Trophoblast cell (in vitro differentiated cells and primary cell): ENCODE measurements around the gene GRIK4.

Experiments
- DNase-seq, 2 donors: peaks; one replicate each; pipeline ENCODE4 v3.0.0-alpha.2; 2016
- H2AFZ ChIP-seq: 2 replicates; pipeline ENCODE4 v1.6.1; 2013; ENCODE audit warnings: low read length, moderate library complexity, mild to moderate bottlenecking; ENCODE audit not compliant: insufficient read depth, poor library complexity
- H2AK5ac ChIP-seq: 2 replicates; pipeline ENCODE4 v1.6.1; 2013; ENCODE audit warnings: mild to moderate bottlenecking, low read length
- H2BK120ac ChIP-seq: 2 replicates; pipeline ENCODE4 v1.6.1; 2013; ENCODE audit warnings: low read length, mild to moderate bottlenecking, moderate library complexity; ENCODE audit not compliant: insufficient read depth, poor library complexity
- H2BK12ac ChIP-seq: 2 replicates; pipeline ENCODE4 v1.6.1; 2013; ENCODE audit warnings: mild to moderate bottlenecking, low read length, moderate library complexity
- H2BK5ac ChIP-seq: 2 replicates; pipeline ENCODE4 v1.6.1; 2013; ENCODE audit warnings: low read length, low read depth, moderate library complexity, mild to moderate bottlenecking; ENCODE audit not compliant: poor library complexity
- H3K14ac ChIP-seq: 2 replicates; pipeline ENCODE4 v1.6.1; 2013; ENCODE audit warnings: mild to moderate bottlenecking, low read length
- H3K18ac ChIP-seq: 2 replicates; pipeline ENCODE4 v1.6.1; 2013; ENCODE audit warnings: mild to moderate bottlenecking, low read length
- H3K23ac ChIP-seq: 2 replicates; pipeline ENCODE4 v1.6.1; 2013; ENCODE audit warnings: low read length
- H3K27ac ChIP-seq: 2 replicates; pipeline ENCODE4 v1.5.1; 2013; ENCODE audit warnings: low read depth, mild to moderate bottlenecking, inconsistent platforms, low read length, moderate library complexity
- H3K27me3 ChIP-seq: 2 replicates; pipeline ENCODE4 v1.6.1; 2013; ENCODE audit warnings: inconsistent platforms, mild to moderate bottlenecking, low read length, moderate library complexity; ENCODE audit not compliant: insufficient read depth
- H3K36me3 ChIP-seq, 2 experiments: 1 replicate in 1 of 2; 2 replicates in 1 of 2; pipeline ENCODE4 v1.6.1; 2013; ENCODE audit warnings: low read length in 2 of 2, mild to moderate bottlenecking in 2 of 2, moderate library complexity in 1 of 2; ENCODE audit not compliant: insufficient read depth in 2 of 2, control insufficient read depth in 1 of 2
- H3K4ac ChIP-seq: 2 replicates; pipeline ENCODE4 v1.6.1; 2013; ENCODE audit warnings: low read depth, mild to moderate bottlenecking, low read length, moderate library complexity
- H3K4me1 ChIP-seq, 2 experiments: 1 replicate in 1 of 2; 2 replicates in 1 of 2; pipeline ENCODE4 v1.6.1; 2013; ENCODE audit warnings: low read length in 2 of 2, mild to moderate bottlenecking in 2 of 2, moderate library complexity in 1 of 2; ENCODE audit not compliant: insufficient read depth in 2 of 2, control insufficient read depth in 1 of 2
- H3K4me2 ChIP-seq: 2 replicates; pipeline ENCODE4 v1.6.1; 2013; ENCODE audit warnings: inconsistent platforms, mild to moderate bottlenecking, low read length, moderate library complexity
- H3K4me3 ChIP-seq: 2 replicates; pipeline ENCODE4 v1.5.1; 2013; ENCODE audit warnings: mild to moderate bottlenecking, low read depth, low read length, inconsistent platforms
- H3K79me1 ChIP-seq: one replicate; pipeline ENCODE4 v1.6.1; 2013; ENCODE audit warnings: low read length
- H3K79me2 ChIP-seq: 2 replicates; pipeline ENCODE4 v1.6.1; 2013; ENCODE audit warnings: low read length, mild to moderate bottlenecking; ENCODE audit not compliant: control insufficient read depth, insufficient read depth, poor library complexity
- H3K9ac ChIP-seq: 2 replicates; pipeline ENCODE4 v1.6.1; 2013; ENCODE audit warnings: mild to moderate bottlenecking, low read length
- H3K9me3 ChIP-seq: 2 replicates; pipeline ENCODE4 v1.6.1; 2013; ENCODE audit warnings: low read depth, mild to moderate bottlenecking, control low read depth, inconsistent platforms, low read length; ENCODE audit not compliant: insufficient read depth
- H4K12ac ChIP-seq: 2 replicates; pipeline ENCODE4 v1.6.1; 2013; ENCODE audit warnings: low read depth, mild to moderate bottlenecking, low read length, moderate library complexity
- H4K8ac ChIP-seq: 2 replicates; pipeline ENCODE4 v1.6.1; 2013; ENCODE audit warnings: low read depth, mild to moderate bottlenecking, low read length, moderate library complexity
- H4K91ac ChIP-seq: one replicate; pipeline ENCODE4 v1.6.1; 2013; ENCODE audit warnings: low read depth, mild to moderate bottlenecking, low read length, moderate library complexity
- WGBS: extraction: QIAGEN DNeasy Blood & Tissue Kit; methylation state at CpG from one replicate; pipeline ENCODE4 v1.1.7; 2013; ENCODE audit warnings: missing lambda C conversion rate; ENCODE audit not compliant: insufficient read length, insufficient coverage; ENCODE audit errors: extremely low coverage; 5-methylcytosine and 5-hydroxymethylcytosine counted together

GRIK4 gene

DNA sequence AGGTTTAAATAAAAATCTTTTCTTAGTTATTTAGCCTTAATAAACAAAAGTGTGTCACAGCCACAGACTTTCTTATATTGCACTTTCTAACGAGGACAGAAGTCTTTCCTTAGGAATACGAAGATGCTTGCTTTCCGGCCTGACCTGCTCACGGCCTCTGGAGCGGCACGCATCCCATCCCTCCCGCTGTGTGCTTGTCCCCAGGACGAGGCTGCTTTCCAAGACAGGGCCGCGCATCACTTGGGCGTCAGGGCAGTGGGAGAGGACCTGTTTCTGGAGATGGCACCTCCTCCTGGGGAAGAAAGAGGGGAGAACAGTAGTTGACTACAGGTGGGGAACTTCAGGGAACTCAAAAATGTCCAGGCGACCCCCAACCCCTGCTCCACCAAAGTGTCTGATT lies 26.4 kb downstream of the GRIK4 start:
- H3K79me2 ChIP-seq = no peaks in the 10 kb centered on the region
- DNase-seq = no peak
- H4K91ac ChIP-seq = no peak overlapping the region
- H3K4me1 ChIP-seq = peaks cover 0 to 3% of the 10 kb centered on the region in 2 experiments
- H3K27me3 ChIP-seq = no peaks in the 10 kb centered on the region
- H4K8ac ChIP-seq = no peak overlapping the region
- H2BK5ac ChIP-seq = no peak overlapping the region
- H2BK12ac ChIP-seq = no peak overlapping the region
- no peak overlapping the region for H2AK5ac ChIP-seq
- H3K79me1 ChIP-seq = no peaks in the 10 kb centered on the region
- no peak overlapping the region for H3K23ac ChIP-seq
- no CpG with 5 or more reads among the region's 12 CpGs for WGBS
- H3K9ac ChIP-seq = no peak overlapping the region
- no peaks in the 10 kb centered on the region for H3K36me3 ChIP-seq
- H3K4ac ChIP-seq = no peak overlapping the region
- H3K9me3 ChIP-seq = no peaks in the 10 kb centered on the region
- H2AFZ ChIP-seq = no peak overlapping the region
- H3K4me3 ChIP-seq = no peak overlapping the region
- no peak overlapping the region for H3K27ac ChIP-seq
- no peak overlapping the region for H2BK120ac ChIP-seq
- H4K12ac ChIP-seq = no peak overlapping the region
- no peak overlapping the region for H3K14ac ChIP-seq
- no peak overlapping the region for H3K4me2 ChIP-seq
- H3K18ac ChIP-seq = no peak overlapping the region

- Histone ChIP-seq H2BK5ac (no peak overlapping the region), H2BK12ac (no peak overlapping the region), H3K4me3 (no peak overlapping the region), H4K91ac (no peak overlapping the region), H4K8ac (no peak overlapping the region), H3K27me3 (no peaks in the 10 kb centered on the region), H3K9me3 (no peaks in the 10 kb centered on the region), H4K12ac (no peak overlapping the region), H2AFZ (no peak overlapping the region), H3K27ac (no peak overlapping the region), H3K14ac (no peak overlapping the region), H3K79me1 (no peaks in the 10 kb centered on the region), H3K4me2 (no peak overlapping the region), H3K36me3 (no peaks in the 10 kb centered on the region), H3K4ac (no peak overlapping the region), H3K9ac (no peak overlapping the region), H3K18ac (no peak overlapping the region), H2AK5ac (no peak overlapping the region), H3K4me1 (peaks cover 0 to 3% of the 10 kb centered on the region in 2 experiments), H3K79me2 (no peaks in the 10 kb centered on the region), H3K23ac (no peak overlapping the region), H2BK120ac (no peak overlapping the region)
- no peak for DNase-seq
- no CpG with 5 or more reads among the region's 2 CpGs for WGBS
These were observed 27.2 kb downstream of the GRIK4 start for GRCh38 chr11:120538707-120539106.

GRCh38 chr11:120539667-120540369 lies 28.3 kb downstream of the GRIK4 start:
- no peak overlapping the region for H3K4ac ChIP-seq
- H2AK5ac ChIP-seq = no peak overlapping the region
- no peaks in the 10 kb centered on the region for H3K79me2 ChIP-seq
- no peak overlapping the region for H2BK5ac ChIP-seq
- H3K4me1 ChIP-seq = peaks cover 0 to 3% of the 10 kb centered on the region in 2 experiments
- no peak for DNase-seq
- H3K27ac ChIP-seq = no peak overlapping the region
- H4K8ac ChIP-seq = no peak overlapping the region
- H3K27me3 ChIP-seq = no peaks in the 10 kb centered on the region
- H3K18ac ChIP-seq = no peak overlapping the region
- no peak overlapping the region for H2AFZ ChIP-seq
- H4K12ac ChIP-seq = no peak overlapping the region
- H4K91ac ChIP-seq = no peak overlapping the region
- H3K4me2 ChIP-seq = no peak overlapping the region
- H3K4me3 ChIP-seq = no peak overlapping the region
- no peak overlapping the region for H3K14ac ChIP-seq
- H2BK12ac ChIP-seq = no peak overlapping the region
- H2BK120ac ChIP-seq = no peak overlapping the region
- no peak overlapping the region for H3K9ac ChIP-seq
- no peaks in the 10 kb centered on the region for H3K79me1 ChIP-seq
- no peaks in the 10 kb centered on the region for H3K9me3 ChIP-seq
- WGBS = no CpG with 5 or more reads among the region's 9 CpGs
- H3K23ac ChIP-seq = no peak overlapping the region
- no peaks in the 10 kb centered on the region for H3K36me3 ChIP-seq

GRCh38 chr11:120540744-120541465 lies 29.4 kb downstream of the GRIK4 start:
- no peak overlapping the region for H3K14ac ChIP-seq
- no peak overlapping the region for H2AFZ ChIP-seq
- peak; percentile 40 to 57 for DNase-seq
- no peak overlapping the region for H3K4me2 ChIP-seq
- no CpG with 5 or more reads among the region's 8 CpGs for WGBS
- H3K4me3 ChIP-seq = no peak overlapping the region
- H3K79me2 ChIP-seq = no peaks in the 10 kb centered on the region
- no peak overlapping the region for H2BK5ac ChIP-seq
- no peak overlapping the region for H2AK5ac ChIP-seq
- no peaks in the 10 kb centered on the region for H3K9me3 ChIP-seq
- H4K12ac ChIP-seq = no peak overlapping the region
- H4K8ac ChIP-seq = no peak overlapping the region
- H4K91ac ChIP-seq = no peak overlapping the region
- no peaks in the 10 kb centered on the region for H3K79me1 ChIP-seq
- no peak overlapping the region for H3K9ac ChIP-seq
- H2BK120ac ChIP-seq = no peak overlapping the region
- no peaks in the 10 kb centered on the region for H3K36me3 ChIP-seq
- H3K18ac ChIP-seq = no peak overlapping the region
- no peak overlapping the region for H2BK12ac ChIP-seq
- no peaks in the 10 kb centered on the region for H3K27me3 ChIP-seq
- peaks cover 0 to 3% of the 10 kb centered on the region in 2 experiments for H3K4me1 ChIP-seq
- H3K4ac ChIP-seq = no peak overlapping the region
- H3K27ac ChIP-seq = no peak overlapping the region
- no peak overlapping the region for H3K23ac ChIP-seq
